Mesodermal cell (in vitro differentiated cells): ENCODE measurements around the gene MAPK8IP2.
A peak's percentile ranks its signal among the peaks of the same experiment; 100 is the strongest.

ENCODE experiments used
- H3K27ac ChIP-seq: 2 replicates; pipeline ENCODE4 v1.7.0; 2013; ENCODE audit warnings: mild to moderate bottlenecking, low read depth, low read length, moderate library complexity; ENCODE audit not compliant: severe bottlenecking
- H3K36me3 ChIP-seq: 2 replicates; pipeline ENCODE4 v1.7.1; 2013; ENCODE audit warnings: mild to moderate bottlenecking, low read length, moderate library complexity; ENCODE audit not compliant: control insufficient read depth, insufficient read depth
- H3K4me1 ChIP-seq: one replicate; pipeline ENCODE4 v1.7.1; 2013; ENCODE audit warnings: mild to moderate bottlenecking, low read length; ENCODE audit not compliant: insufficient read depth, control insufficient read depth, poor library complexity, severe bottlenecking
- H3K4me3 ChIP-seq: 2 replicates; pipeline ENCODE4 v1.7.0; 2013; ENCODE audit warnings: low read length, control low read depth, mild to moderate bottlenecking; ENCODE audit not compliant: insufficient read depth, poor library complexity, severe bottlenecking; ENCODE audit errors: extremely low read depth
- H3K9me3 ChIP-seq: 2 replicates; pipeline ENCODE4 v1.7.1; 2013; ENCODE audit warnings: mild to moderate bottlenecking, low read length, moderate library complexity; ENCODE audit not compliant: control insufficient read depth
- WGBS, 2 experiments: methylation state at CpG; one replicate each; pipeline ENCODE4 v1.1.5; 2013; ENCODE audit warnings: missing lambda C conversion rate in 2 of 2; ENCODE audit not compliant: insufficient coverage in 2 of 2; 5-methylcytosine and 5-hydroxymethylcytosine counted together

The MAPK8IP2 gene

DNA sequence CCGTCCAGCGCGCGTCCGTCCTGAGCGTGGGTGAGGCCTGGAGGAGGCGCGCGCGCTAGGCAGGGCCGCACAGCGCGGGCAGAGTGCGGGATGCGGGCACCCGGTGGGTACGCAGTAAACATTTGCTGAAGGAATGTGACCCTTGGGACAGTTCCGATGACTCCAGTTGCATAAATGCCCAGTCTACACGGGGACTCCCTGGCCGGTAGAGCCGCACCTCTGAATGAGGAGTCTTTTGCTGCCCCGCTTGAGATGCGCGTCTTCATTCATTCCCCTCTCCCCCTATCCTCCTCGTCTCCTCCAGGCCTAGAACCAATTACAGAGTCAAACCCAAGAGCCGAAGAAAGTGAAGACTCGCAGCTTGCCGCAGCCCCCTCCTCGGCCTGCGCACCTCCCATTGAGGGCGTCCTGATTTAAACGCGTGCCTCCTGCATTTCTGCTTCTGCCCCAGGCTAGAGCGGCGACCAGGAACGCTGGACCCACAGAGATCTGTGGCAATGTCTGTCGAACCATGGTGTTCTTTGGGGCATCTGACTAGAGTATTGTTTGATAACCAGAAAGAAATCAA lies 17.2 kb upstream of the MAPK8IP2 start:
- Histone ChIP-seq H3K4me1 (peaks cover 6% of the 10 kb centered on the region), H3K4me3 (peak overlapping the region; percentile 75), H3K36me3 (peaks cover 33% of the 10 kb centered on the region), H3K27ac (no peak overlapping the region), H3K9me3 (no peaks in the 10 kb centered on the region)
- WGBS, 2 experiments = 4 to 5% methylated on average over 31 to 32 of the region's 37 CpGs

- peaks cover 6% of the 10 kb centered on the region for H3K4me1 ChIP-seq
- H3K27ac ChIP-seq = no peak overlapping the region
- WGBS, 2 experiments = 89 to 94% methylated on average over 19 to 22 of the region's 23 CpGs
- peaks cover 23% of the 10 kb centered on the region for H3K36me3 ChIP-seq
- H3K9me3 ChIP-seq = no peaks in the 10 kb centered on the region
- H3K4me3 ChIP-seq = peak overlapping the region; percentile 75
These were observed 16.2 kb upstream of the MAPK8IP2 start for GRCh38 chr22:50584106-50585096.

GRCh38 chr22:50585238-50585637 lies 15.4 kb upstream of the MAPK8IP2 start:
- Histone ChIP-seq H3K27ac (no peak overlapping the region), H3K9me3 (no peaks in the 10 kb centered on the region), H3K36me3 (peaks cover 15% of the 10 kb centered on the region), H3K4me3 (no peak overlapping the region), H3K4me1 (peaks cover 6% of the 10 kb centered on the region)
- WGBS, 2 experiments = 90 to 94% methylated on average over 3 of the region's 3 CpGs

DNA sequence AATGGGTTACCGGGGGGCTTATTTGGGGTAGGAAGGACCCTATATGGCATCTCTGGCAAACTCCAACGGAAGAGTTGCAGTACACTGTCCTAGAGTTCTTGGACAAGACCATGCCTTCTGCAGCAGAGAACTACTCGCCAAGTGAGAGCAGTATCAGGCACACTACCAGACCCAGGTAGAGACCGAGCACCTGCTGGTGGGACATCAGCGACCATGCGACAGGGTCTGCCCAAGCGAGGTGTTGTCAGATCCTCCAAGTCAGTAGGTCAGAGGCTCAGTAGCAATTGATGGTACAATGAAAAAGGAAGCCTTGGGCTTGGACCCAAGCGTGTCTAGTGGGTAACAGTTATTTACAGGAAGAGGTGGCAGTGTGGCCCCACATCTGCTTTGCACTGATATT lies 14.8 kb upstream of the MAPK8IP2 start:
- 96 to 98% methylated on average over 7 to 8 of the region's 8 CpGs for WGBS, 2 experiments
- no peak overlapping the region for H3K4me3 ChIP-seq
- H3K4me1 ChIP-seq = peaks cover 6% of the 10 kb centered on the region

GRCh38 chr22:50586416-50586815 lies 14.2 kb upstream of the MAPK8IP2 start:
- peaks cover 4% of the 10 kb centered on the region for H3K36me3 ChIP-seq
- peaks cover 4% of the 10 kb centered on the region for H3K4me1 ChIP-seq
- H3K9me3 ChIP-seq = no peaks in the 10 kb centered on the region
- H3K27ac ChIP-seq = no peak overlapping the region
- 81 to 88% methylated on average over 4 to 5 of the region's 5 CpGs for WGBS, 2 experiments
- no peak overlapping the region for H3K4me3 ChIP-seq

More for the DNA sequence above, 14.8 kb upstream of the MAPK8IP2 start:
- Histone ChIP-seq H3K36me3 (peaks cover 10% of the 10 kb centered on the region), H3K9me3 (no peaks in the 10 kb centered on the region), H3K27ac (no peak overlapping the region)

DNA sequence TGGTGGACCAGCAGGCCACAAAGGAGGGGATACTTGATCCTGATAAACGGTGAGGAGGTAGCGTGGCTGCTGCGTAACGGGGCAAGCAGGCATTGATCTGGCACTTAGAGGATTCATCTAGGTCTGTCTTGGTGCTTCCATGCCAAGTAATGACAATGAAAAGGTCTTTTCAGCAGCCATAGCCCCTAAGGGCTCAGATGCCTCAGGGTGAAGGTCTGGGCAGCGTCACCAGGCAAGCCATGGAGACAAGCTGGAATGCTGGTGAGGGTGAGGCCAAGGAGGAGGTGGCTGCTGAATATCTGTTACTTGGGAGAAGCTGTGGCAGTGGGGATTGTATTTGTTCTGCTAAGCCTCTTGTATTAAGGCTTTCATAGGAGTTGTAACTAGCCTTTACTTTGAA lies 13.2 kb upstream of the MAPK8IP2 start:
- H3K4me1 ChIP-seq = no peaks in the 10 kb centered on the region
- 85 to 93% methylated on average over 4 to 5 of the region's 5 CpGs for WGBS, 2 experiments
- no peaks in the 10 kb centered on the region for H3K36me3 ChIP-seq
- no peaks in the 10 kb centered on the region for H3K9me3 ChIP-seq
- H3K27ac ChIP-seq = no peak overlapping the region
- no peak overlapping the region for H3K4me3 ChIP-seq

GRCh38 chr22:50595189-50595588 lies 5.4 kb upstream of the MAPK8IP2 start:
- H3K36me3 ChIP-seq = no peaks in the 10 kb centered on the region
- no peaks in the 10 kb centered on the region for H3K9me3 ChIP-seq
- H3K27ac ChIP-seq = no peak overlapping the region
- 81 to 85% methylated on average over 3 of the region's 3 CpGs for WGBS, 2 experiments
- H3K4me3 ChIP-seq = no peak overlapping the region
- H3K4me1 ChIP-seq = no peaks in the 10 kb centered on the region

- H3K36me3 ChIP-seq = no peaks in the 10 kb centered on the region
- H3K4me3 ChIP-seq = no peak overlapping the region
- WGBS, 2 experiments = 83 to 89% methylated on average over 5 of the region's 5 CpGs
These were observed 3.5 kb upstream of the MAPK8IP2 start for GRCh38 chr22:50597097-50597496.

GRCh38 chr22:50599816-50600455 lies 657 bp upstream of the MAPK8IP2 start:
- no peak overlapping the region for H3K4me3 ChIP-seq
- H3K27ac ChIP-seq = no peak overlapping the region
- 21 to 25% methylated on average over 38 to 39 of the region's 52 CpGs for WGBS, 2 experiments
- no peaks in the 10 kb centered on the region for H3K36me3 ChIP-seq
- no peaks in the 10 kb centered on the region for H3K4me1 ChIP-seq
- H3K9me3 ChIP-seq = no peaks in the 10 kb centered on the region

More at GRCh38 chr22:50597097-50597496, 3.5 kb upstream of the MAPK8IP2 start:
- Histone ChIP-seq H3K27ac (no peak overlapping the region), H3K4me1 (no peaks in the 10 kb centered on the region), H3K9me3 (no peaks in the 10 kb centered on the region)

GRCh38 chr22:50600967-50601668 lies 525 bp downstream of the MAPK8IP2 start:
- Histone ChIP-seq H3K4me1 (no peaks in the 10 kb centered on the region), H3K27ac (no peak overlapping the region), H3K36me3 (no peaks in the 10 kb centered on the region), H3K9me3 (no peaks in the 10 kb centered on the region), H3K4me3 (peak overlapping the region; percentile 2)
- 8 to 17% methylated on average over 10 to 22 of the region's 52 CpGs for WGBS, 2 experiments
